H1 (cell line): ENCODE results near the gene ST8SIA5. TPM values are rescaled to one million over a fixed set of nuclear protein-coding genes. Genes with fewer than 3 reads are reported as not detected.

Experiments used
- CTCF ChIA-PET: fragments of 300-600 bp; sonication (Branson Sonifier 250); formaldehyde crosslinking; loops from one replicate; lab custom pipeline; 2021; ENCODE audit not compliant: partially characterized antibody; lab: Charles Lee
- POLR2A ChIA-PET: fragments of 300-600 bp; sonication (Branson Sonifier 250); formaldehyde crosslinking; loops from one replicate; lab custom pipeline; 2021; ENCODE audit warnings: inconsistent platforms; ENCODE audit not compliant: partially characterized antibody; lab: Charles Lee
- DNase-seq, 2 experiments: peaks; one replicate each; pipeline versions ENCODE4 v3.0.0 to v3.0.0-alpha.2; 2010 to 2022; ENCODE audit warnings: low spot score in 2 of 2, low read depth in 1 of 2, mixed read lengths in 1 of 2
- FAIRE-seq: peaks from 2 replicates; lab custom pipeline; 2011; peaks lifted over from hg19 to GRCh38; lab: Jason Lieb, UNC
- H2AFZ ChIP-seq: 2 replicates; pipeline ENCODE4 v1.8.1; 2012; ENCODE audit warnings: low read length, inconsistent platforms
- H2AK5ac ChIP-seq: 2 replicates; pipeline ENCODE4 v1.6.1; 2013; ENCODE audit warnings: low read depth, low read length
- H2BK120ac ChIP-seq: replicated peaks from 2 replicates; pipeline ENCODE3; 2013; ENCODE audit warnings: low read depth, low read length, inconsistent platforms
- H2BK12ac ChIP-seq: 2 replicates; pipeline ENCODE4 v1.6.1; 2013; ENCODE audit warnings: low read depth, low read length
- H2BK15ac ChIP-seq: 2 replicates; pipeline ENCODE4 v1.6.1; 2013; ENCODE audit warnings: low read length
- H2BK20ac ChIP-seq: 2 replicates; pipeline ENCODE4 v1.6.1; 2013; ENCODE audit warnings: low read length
- H2BK5ac ChIP-seq: 2 replicates; pipeline ENCODE4 v1.6.1; 2013; ENCODE audit warnings: low read depth, low read length
- H3K14ac ChIP-seq: 2 replicates; pipeline ENCODE4 v1.6.1; 2013; ENCODE audit warnings: inconsistent platforms; ENCODE audit not compliant: insufficient read length
- H3K18ac ChIP-seq: 2 replicates; pipeline ENCODE4 v1.6.1; 2013; ENCODE audit warnings: low read length; ENCODE audit errors: extremely low read depth
- H3K23ac ChIP-seq: 2 replicates; pipeline ENCODE4 v1.6.1; 2013; ENCODE audit warnings: inconsistent platforms; ENCODE audit not compliant: insufficient read length
- H3K23me2 ChIP-seq: 2 replicates; pipeline ENCODE4 v1.6.1; 2013; ENCODE audit warnings: low read depth, low read length
- H3K27ac ChIP-seq: 2 replicates; pipeline ENCODE4 v1.6.1; 2011; ENCODE audit warnings: low read depth, low read length, inconsistent platforms
- H3K27me3 ChIP-seq, 4 experiments: replicated peaks in 1 of 4; 1 replicate in 1 of 4; 2 replicates in 3 of 4; pipeline versions ENCODE4 v1.6.1 to v1.8.1; 2011 to 2013; ENCODE audit warnings: low read length in 3 of 4, mild to moderate bottlenecking in 3 of 4, inconsistent platforms in 2 of 4, mixed read lengths in 2 of 4, moderate library complexity in 1 of 4; ENCODE audit not compliant: control insufficient read depth in 3 of 4, insufficient read depth in 3 of 4; ENCODE audit errors: extremely low read depth in 1 of 4
- H3K36me3 ChIP-seq, 4 experiments: 2 replicates each; pipeline versions ENCODE4 v1.6.1 to v1.8.1; 2011 to 2013; ENCODE audit warnings: mild to moderate bottlenecking in 4 of 4, low read length in 3 of 4, moderate library complexity in 2 of 4, control low read depth in 1 of 4, inconsistent platforms in 1 of 4; ENCODE audit not compliant: insufficient read depth in 4 of 4, control insufficient read depth in 2 of 4
- H3K4ac ChIP-seq: replicated peaks from 2 replicates; pipeline ENCODE3; 2013; ENCODE audit warnings: low read length, low read depth, mixed read lengths, inconsistent platforms; ENCODE audit not compliant: insufficient read length
- H3K4me1 ChIP-seq, 4 experiments: replicated peaks in 1 of 4; 1 replicate in 1 of 4; 2 replicates in 3 of 4; pipeline versions ENCODE4 v1.6.1 to v1.8.1; 2011 to 2013; ENCODE audit warnings: low read length in 3 of 4, inconsistent platforms in 2 of 4, mixed read lengths in 1 of 4; ENCODE audit not compliant: insufficient read depth in 4 of 4, control insufficient read depth in 3 of 4
- H3K4me2 ChIP-seq, 2 experiments: 2 replicates each; pipeline versions ENCODE4 v1.6.1 to v1.8.1; 2011 to 2013; ENCODE audit warnings: low read depth in 2 of 2, low read length in 2 of 2, control low read depth in 1 of 2, inconsistent platforms in 1 of 2, mild to moderate bottlenecking in 1 of 2; ENCODE audit not compliant: insufficient read depth in 1 of 2
- H3K4me3 ChIP-seq, 4 experiments: fragments of 200-600, 300-600 bp in 1 of 4; sonication (generic), shearing (Covaris generic), sonication (Bioruptor Twin) in 1 of 4; 2 replicates each; pipeline versions ENCODE4 v1.5.1 to v1.8.1; 2011 to 2016; ENCODE audit warnings: low read length in 4 of 4, low read depth in 3 of 4, control low read depth in 2 of 4, inconsistent platforms in 2 of 4, mild to moderate bottlenecking in 2 of 4, mixed read lengths in 1 of 4, moderate library complexity in 1 of 4; ENCODE audit not compliant: insufficient read depth in 2 of 4; ENCODE audit errors: extremely low read depth in 1 of 4
- H3K56ac ChIP-seq: replicated peaks from 2 replicates; pipeline ENCODE3; 2013; ENCODE audit warnings: low read depth, mild to moderate bottlenecking, mixed read lengths, low read length, inconsistent platforms; ENCODE audit not compliant: insufficient read length
- H3K79me1 ChIP-seq: 2 replicates; pipeline ENCODE4 v1.6.1; 2013; ENCODE audit warnings: low read depth, low read length, control low read depth
- H3K79me2 ChIP-seq, 2 experiments: 2 replicates each; pipeline versions ENCODE4 v1.6.1 to v1.8.1; 2012 to 2013; ENCODE audit warnings: low read length in 2 of 2, mild to moderate bottlenecking in 2 of 2, inconsistent platforms in 1 of 2; ENCODE audit not compliant: insufficient read depth in 2 of 2, control insufficient read depth in 1 of 2
- H3K9ac ChIP-seq, 4 experiments: replicated peaks in 1 of 4; 1 replicate in 1 of 4; 2 replicates in 3 of 4; pipeline versions ENCODE4 v1.6.1 to v1.8.1; 2011 to 2013; ENCODE audit warnings: low read depth in 3 of 4, low read length in 3 of 4, control low read depth in 2 of 4, mild to moderate bottlenecking in 2 of 4, moderate library complexity in 2 of 4, inconsistent platforms in 1 of 4; ENCODE audit errors: extremely low read depth in 1 of 4
- H3K9me3 ChIP-seq, 2 experiments: 2 replicates each; pipeline versions ENCODE4 v1.6.1 to v1.8.1; 2012 to 2013; ENCODE audit warnings: mild to moderate bottlenecking in 2 of 2, moderate library complexity in 2 of 2, control low read depth in 1 of 2, inconsistent platforms in 1 of 2, low read depth in 1 of 2, low read length in 1 of 2, mixed read lengths in 1 of 2; ENCODE audit not compliant: insufficient read depth in 2 of 2
- H4K20me1 ChIP-seq, 2 experiments: replicated peaks in 1 of 2; 2 replicates each; pipeline versions ENCODE3 to v1.8.1; 2011 to 2013; ENCODE audit warnings: inconsistent platforms in 2 of 2, low read length in 2 of 2, mild to moderate bottlenecking in 1 of 2; ENCODE audit not compliant: insufficient read depth in 2 of 2, control insufficient read depth in 1 of 2
- H4K5ac ChIP-seq: 2 replicates; pipeline ENCODE4 v1.6.1; 2013; ENCODE audit warnings: low read length, low read depth, mixed read lengths, inconsistent platforms; ENCODE audit not compliant: insufficient read length
- H4K8ac ChIP-seq: 2 replicates; pipeline ENCODE4 v1.8.0; 2013; ENCODE audit warnings: mild to moderate bottlenecking, moderate library complexity, low read length, inconsistent platforms; ENCODE audit not compliant: insufficient read depth; ENCODE audit errors: extremely low read depth
- H4K91ac ChIP-seq: replicated peaks from 2 replicates; pipeline ENCODE3; 2013; ENCODE audit warnings: low read length, mixed read lengths, inconsistent platforms; ENCODE audit not compliant: insufficient read length
- POLR2A ChIP-seq, 2 experiments: IDR thresholded peaks; 1 replicate in 1 of 2; 2 replicates in 1 of 2; pipeline ENCODE4 v1.6.1; 2011; ENCODE audit warnings: low read depth in 2 of 2, low read length in 2 of 2, mild to moderate bottlenecking in 2 of 2; ENCODE audit errors: control extremely low read depth in 1 of 2
- SIN3A ChIP-seq, 2 experiments: IDR thresholded peaks in 1 of 2; conservative IDR thresholded peaks in 1 of 2; 2 replicates each; pipeline ENCODE4 v1.6.1; 2011 to 2012; ENCODE audit warnings: low read length in 2 of 2, improper control_type of control experiment in 1 of 2, low read depth in 1 of 2, mild to moderate bottlenecking in 1 of 2
- WGBS, 2 experiments: shearing (Covaris generic) in 1 of 2; methylation state at CpG; one replicate each; pipeline versions ENCODE4 v1.1.6 to v1.1.7; 2013 to 2015; ENCODE audit warnings: low lambda C conversion rate in 2 of 2, mixed read lengths in 2 of 2, inconsistent platforms in 1 of 2, low coverage in 1 of 2, missing lambda C conversion rate in 1 of 2; ENCODE audit not compliant: insufficient replicate concordance in 2 of 2, insufficient coverage in 1 of 2, insufficient read length in 1 of 2; ENCODE audit errors: extremely low coverage in 1 of 2, missing lambda C conversion rate in 1 of 2; 5-methylcytosine and 5-hydroxymethylcytosine counted together
- polyA plus RNA-seq, 7 experiments: library from polyadenylated mRNA; depleted of rRNA in 3 of 7; stranded (reverse) in 5 of 7; unstranded in 2 of 7; fragments of >200 nt in 5 of 7; fragments of 200-250 nt in 2 of 7; gene quantifications; 1 replicate in 5 of 7; 2 replicates in 1 of 7; 4 replicates in 1 of 7; pipeline versions ENCODE4 v1.2.1 to v1.2.3, GENCODE V29; 2011 to 2013; ENCODE audit warnings: missing spikeins in 2 of 7, mixed read lengths in 2 of 7
- total RNA-seq: library from RNA; stranded (reverse); fragmentation: NEBNext Ultra II Directional; extraction: Animal tissue kit (Norgen Biotek cat#: 25700); gene quantifications from 2 replicates; pipeline ENCODE4 v1.2.1, GENCODE V29; 2021

Gene ST8SIA5
- total and polyA plus RNA-seq, 2 of the 8 experiments (the other 6 are each of a cell fraction or from before 2014, with no cell fraction given), result 2.4 to 6.3 TPM

DNA sequence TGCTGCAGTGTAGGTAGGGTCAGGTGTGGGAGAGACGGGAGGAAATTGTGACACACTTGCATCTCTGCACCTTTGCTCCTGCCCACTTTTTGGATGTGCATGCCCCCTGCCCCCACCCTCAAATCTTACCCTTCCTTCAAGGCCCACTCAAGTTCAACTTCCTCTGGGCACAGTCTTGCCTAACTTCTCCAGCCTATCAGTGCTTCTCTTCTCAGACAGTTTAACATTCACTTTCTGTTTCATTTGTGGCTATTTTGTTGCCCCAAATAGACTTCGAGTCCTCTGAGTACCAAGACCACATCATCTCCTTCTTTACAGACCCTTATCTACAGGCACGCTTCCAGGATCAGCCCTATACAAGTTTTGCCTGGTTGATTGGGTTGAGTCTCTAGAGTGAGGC lies 2.7 kb downstream of the ST8SIA5 start:
- H2AK5ac ChIP-seq, result no peak overlapping the region
- no peak overlapping the region for H4K8ac ChIP-seq
- H4K20me1 ChIP-seq, result no peaks in the 10 kb centered on the region
- H2BK15ac ChIP-seq, result no peak overlapping the region
- no peaks in the 10 kb centered on the region for H3K9me3 ChIP-seq
- no peak overlapping the region for H3K4me3 ChIP-seq
- H2AFZ ChIP-seq, result no peak overlapping the region
- H3K14ac ChIP-seq, result no peak overlapping the region
- peaks cover 10% of the 10 kb centered on the region; the same call in 1 of the 2 replicates for H3K23me2 ChIP-seq
- 81% methylated on average over 3 of the region's 3 CpGs; no CpG with 5 or more reads in 1 of the 2 experiments for WGBS, 2 experiments
- no peak for DNase-seq
- H3K4me2 ChIP-seq, result no peak overlapping the region
- no peak overlapping the region for H3K4ac ChIP-seq
- FAIRE-seq, result no peak
- no peak overlapping the region for H2BK5ac ChIP-seq
- H2BK20ac ChIP-seq, result 0 out of 2 replicates have a peak overlapping the region, but pooled peaks have one; percentile 35
- H3K56ac ChIP-seq, result no peak overlapping the region
- peak overlapping the region; percentile 80; the same call in 1 of the 2 replicates for H2BK12ac ChIP-seq
- no peak overlapping the region for H3K9ac ChIP-seq
- no peak overlapping the region for H3K27ac ChIP-seq
- H3K36me3 ChIP-seq, result no peaks in the 10 kb centered on the region
- no peaks in the 10 kb centered on the region for H3K79me2 ChIP-seq
- H4K91ac ChIP-seq, result no peak overlapping the region
- H3K27me3 ChIP-seq, result peaks cover 15 to 44% (median 32%) of the 10 kb centered on the region in 4 experiments
- no peaks in the 10 kb centered on the region for H3K79me1 ChIP-seq
- TF ChIP-seq POLR2A (IDR thresholded peaks at IDR 0.05; ENCODE audit: control extremely low read depth in 1 of 2, low read depth in 2 of 2, low read length in 2 of 2) (no peak), SIN3A (conservative IDR thresholded peaks at IDR 0.05 in 1 of 2, IDR thresholded peaks at IDR 0.05 in 1 of 2; ENCODE audit: low read depth in 1 of 2, low read length in 2 of 2) (no peak)
- no peak overlapping the region for H4K5ac ChIP-seq
- H3K23ac ChIP-seq, result no peak overlapping the region
- ChIA-PET CTCF (interaction anchor here (0.6 to 1.8 kb wide), 8 partner anchors 12 to 205 kb away, joined by 3 to 8 read pairs (median 4); no protein-coding TSS in a partner anchor), POLR2A (no interaction called here)
- H3K4me1 ChIP-seq, result peaks cover 0 to 12% (median 7%) of the 10 kb centered on the region in 4 experiments; a peak in 5 of 7 replicates
- no peak overlapping the region for H2BK120ac ChIP-seq
- H3K18ac ChIP-seq, result no peak overlapping the region
